BLaER1 treated with 17β-estradiol and CSF1 and Interleukin-3, amounts not matched to agents 10 nM and 100 nM (cell line): ENCODE results near the gene ARID3C.

Experiments used
- H3K27ac ChIP-seq, 11 experiments: shearing (Covaris generic); formaldehyde crosslinking; 2 replicates each; pipeline ENCODE4 v1.8.1; 2022
- H3K27me3 ChIP-seq, 11 experiments: shearing (Covaris generic); formaldehyde crosslinking; 2 replicates each; pipeline ENCODE4 v1.8.1; 2022
- H3K36me3 ChIP-seq, 11 experiments: shearing (Covaris generic); formaldehyde crosslinking; 2 replicates each; pipeline ENCODE4 v1.8.1; 2022
- H3K4me1 ChIP-seq, 10 experiments: shearing (Covaris generic); formaldehyde crosslinking; 2 replicates each; pipeline ENCODE4 v1.8.1; 2022
- H3K4me2 ChIP-seq, 11 experiments: shearing (Covaris generic); formaldehyde crosslinking; 2 replicates each; pipeline ENCODE4 v1.8.1; 2022
- H3K4me3 ChIP-seq, 10 experiments: shearing (Covaris generic); formaldehyde crosslinking; 2 replicates each; pipeline ENCODE4 v1.8.1; 2022
- H3K9ac ChIP-seq, 11 experiments: shearing (Covaris generic); formaldehyde crosslinking; 2 replicates each; pipeline ENCODE4 v1.8.1; 2022
- H3K9me3 ChIP-seq, 11 experiments: shearing (Covaris generic); formaldehyde crosslinking; replicated peaks in 1 of 11; 2 replicates each; pipeline ENCODE4 v1.8.1; 2022
- H4K20me1 ChIP-seq, 11 experiments: shearing (Covaris generic); formaldehyde crosslinking; 2 replicates each; pipeline ENCODE4 v1.8.1; 2022
- Cebpa-rat ChIP-seq, 11 experiments: shearing (Covaris generic); IDR thresholded peaks; 2 replicates each; pipeline ENCODE4 v1.8.1; 2022

The ARID3C gene

GRCh38 chr9:34582787-34583186 lies 46.1 kb downstream of the ARID3C start:
- Histone ChIP-seq H4K20me1 (peaks cover 0 to 56% (median 30%) of the 10 kb centered on the region in 11 experiments; a peak in 15 of 22 replicates), H3K36me3 (no peaks in the 10 kb centered on the region), H3K4me3 (no peak overlapping the region), H3K27me3 (peaks cover 64 to 91% (median 84%) of the 10 kb centered on the region in 11 experiments), H3K9ac (no peak overlapping the region), H3K4me2 (no peak overlapping the region), H3K9me3 (no peaks in the 10 kb centered on the region), H3K4me1 (peaks cover 12 to 26% (median 21%) of the 10 kb centered on the region in 10 experiments), H3K27ac (no peak overlapping the region)
- no peak for TF ChIP-seq Cebpa-rat (IDR thresholded peaks at IDR 0.05)

GRCh38 chr9:34581318-34581717 lies 47.5 kb downstream of the ARID3C start:
- H3K9ac ChIP-seq = no peak overlapping the region
- peaks cover 0 to 59% (median 28%) of the 10 kb centered on the region in 11 experiments; a peak in 15 of 22 replicates for H4K20me1 ChIP-seq
- H3K27ac ChIP-seq = no peak overlapping the region
- no peaks in the 10 kb centered on the region for H3K36me3 ChIP-seq
- H3K9me3 ChIP-seq = no peaks in the 10 kb centered on the region
- H3K4me2 ChIP-seq = no peak overlapping the region
- H3K4me1 ChIP-seq = peaks cover 12 to 25% (median 20%) of the 10 kb centered on the region in 10 experiments
- no peak for TF ChIP-seq Cebpa-rat (IDR thresholded peaks at IDR 0.05)
- no peak overlapping the region for H3K4me3 ChIP-seq
- peaks cover 64 to 91% (median 84%) of the 10 kb centered on the region in 11 experiments for H3K27me3 ChIP-seq

GRCh38 chr9:34580358-34580757 lies 48.5 kb downstream of the ARID3C start:
- no peak for TF ChIP-seq Cebpa-rat (IDR thresholded peaks at IDR 0.05)
- H3K4me3 ChIP-seq = no peak overlapping the region
- peaks cover 5 to 16% (median 11%) of the 10 kb centered on the region in 10 experiments for H3K4me1 ChIP-seq
- peaks cover 0 to 55% (median 23%) of the 10 kb centered on the region in 11 experiments; a peak in 14 of 22 replicates for H4K20me1 ChIP-seq
- no peak overlapping the region for H3K4me2 ChIP-seq
- H3K27ac ChIP-seq = no peak overlapping the region
- H3K9me3 ChIP-seq = no peaks in the 10 kb centered on the region
- no peaks in the 10 kb centered on the region for H3K36me3 ChIP-seq
- H3K9ac ChIP-seq = no peak overlapping the region
- H3K27me3 ChIP-seq = peaks cover 63 to 90% (median 84%) of the 10 kb centered on the region in 11 experiments

GRCh38 chr9:34579808-34580163 lies 49.1 kb downstream of the ARID3C start:
- no peak overlapping the region for H3K4me2 ChIP-seq
- H3K4me1 ChIP-seq = peaks cover 0 to 11% (median 6%) of the 10 kb centered on the region in 10 experiments; a peak in 18 of 20 replicates
- peaks cover 0 to 54% (median 20%) of the 10 kb centered on the region in 11 experiments; a peak in 13 of 22 replicates for H4K20me1 ChIP-seq
- no peaks in the 10 kb centered on the region for H3K9me3 ChIP-seq
- peaks cover 65 to 90% (median 84%) of the 10 kb centered on the region in 11 experiments for H3K27me3 ChIP-seq
- no peak overlapping the region for H3K9ac ChIP-seq
- no peak overlapping the region for H3K27ac ChIP-seq
- H3K36me3 ChIP-seq = no peaks in the 10 kb centered on the region
- no peak for TF ChIP-seq Cebpa-rat (IDR thresholded peaks at IDR 0.05)
- H3K4me3 ChIP-seq = no peak overlapping the region

DNA sequence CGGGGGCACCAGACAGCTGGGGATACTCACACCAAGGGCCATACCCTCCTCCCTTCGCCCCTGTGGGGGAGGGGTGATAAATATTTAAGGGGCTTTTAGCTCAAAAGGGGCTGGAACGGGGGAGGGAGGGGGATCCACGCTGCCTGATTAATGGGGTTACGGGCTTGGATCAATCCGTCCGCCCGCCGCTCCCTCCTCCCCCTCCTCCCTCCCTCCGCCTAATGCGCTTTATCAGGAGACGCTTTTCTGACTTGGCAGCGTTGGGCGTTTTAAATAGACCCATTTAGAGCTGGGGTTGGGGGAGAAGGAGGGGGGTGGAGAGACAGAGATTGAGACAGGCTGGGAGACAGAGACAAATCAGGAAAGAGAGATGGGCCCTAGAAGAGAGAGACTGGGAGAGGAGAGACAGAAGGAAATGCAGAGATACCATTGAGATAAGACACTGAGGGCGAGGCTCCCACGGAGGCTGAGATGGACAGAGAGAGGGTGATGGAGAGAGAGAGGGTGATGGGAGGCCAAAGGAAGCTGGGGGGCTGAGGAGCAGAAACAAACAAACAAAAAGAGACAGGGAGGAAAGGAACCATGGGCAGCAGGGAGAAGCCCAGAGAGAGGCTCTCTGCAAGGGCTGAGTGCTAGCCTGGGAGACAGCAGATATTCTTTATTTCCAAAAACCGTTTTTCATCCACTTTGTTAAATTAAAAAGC lies 49.6 kb downstream of the ARID3C start:
- no peak overlapping the region for H3K9ac ChIP-seq

GRCh38 chr9:34578241-34579103 lies 50.4 kb downstream of the ARID3C start:
- H3K4me2 ChIP-seq = 0 out of 22 replicates have a peak overlapping the region, but pooled peaks of 1 of the 11 experiments have one; percentile 0
- H3K4me3 ChIP-seq = no peak overlapping the region
- no peak overlapping the region for H3K9ac ChIP-seq
- H3K27me3 ChIP-seq = peaks cover 66 to 94% (median 85%) of the 10 kb centered on the region in 11 experiments
- no peak overlapping the region for H3K27ac ChIP-seq
- no peaks in the 10 kb centered on the region for H3K36me3 ChIP-seq
- H4K20me1 ChIP-seq = peaks cover 0 to 59% (median 20%) of the 10 kb centered on the region in 11 experiments; a peak in 13 of 22 replicates
- no peaks in the 10 kb centered on the region for H3K9me3 ChIP-seq
- peaks cover 0 to 5% (median 0%) of the 10 kb centered on the region in 10 experiments; a peak in 3 of 20 replicates for H3K4me1 ChIP-seq
- TF ChIP-seq Cebpa-rat (IDR thresholded peaks at IDR 0.05) = no peak

More for the DNA sequence above, 49.6 kb downstream of the ARID3C start:
- H3K9me3 ChIP-seq = no peaks in the 10 kb centered on the region
- no peak for TF ChIP-seq Cebpa-rat (IDR thresholded peaks at IDR 0.05)
- H3K27ac ChIP-seq = no peak overlapping the region
- H3K27me3 ChIP-seq = peaks cover 66 to 90% (median 84%) of the 10 kb centered on the region in 11 experiments
- H3K4me2 ChIP-seq = no peak overlapping the region
- peaks cover 0 to 5% (median under 1%) of the 10 kb centered on the region in 10 experiments; a peak in 4 of 20 replicates for H3K4me1 ChIP-seq
- H4K20me1 ChIP-seq = peaks cover 0 to 56% (median 20%) of the 10 kb centered on the region in 11 experiments; a peak in 13 of 22 replicates
- no peaks in the 10 kb centered on the region for H3K36me3 ChIP-seq
- H3K4me3 ChIP-seq = no peak overlapping the region

GRCh38 chr9:34577400-34578240 lies 51.2 kb downstream of the ARID3C start:
- peaks cover 0 to 5% (median 0%) of the 10 kb centered on the region in 10 experiments; a peak in 3 of 20 replicates for H3K4me1 ChIP-seq
- H3K4me2 ChIP-seq = 0 out of 22 replicates have a peak overlapping the region, but pooled peaks of 1 of the 11 experiments have one; percentile 0
- no peak for TF ChIP-seq Cebpa-rat (IDR thresholded peaks at IDR 0.05)
- H3K27ac ChIP-seq = no peak overlapping the region
- H4K20me1 ChIP-seq = peaks cover 0 to 59% (median 20%) of the 10 kb centered on the region in 11 experiments; a peak in 13 of 22 replicates
- peaks cover 66 to 93% (median 82%) of the 10 kb centered on the region in 11 experiments for H3K27me3 ChIP-seq
- no peaks in the 10 kb centered on the region for H3K36me3 ChIP-seq
- no peak overlapping the region for H3K4me3 ChIP-seq
- no peaks in the 10 kb centered on the region for H3K9me3 ChIP-seq
- no peak overlapping the region for H3K9ac ChIP-seq
